Epidermal melanocyte (primary cell): ENCODE measurements around the gene UQCC5.
A peak's percentile ranks its signal among the peaks of the same experiment; 100 is the strongest.

Experiments used
- DNase-seq: peaks from one replicate; pipeline ENCODE4 v3.0.0; 2011; ENCODE audit warnings: low spot score; ENCODE audit not compliant: insufficient read length

UQCC5 gene

GRCh38 chr3:52536369-52537164, at the start of gene UQCC5:
Gene UQCC5 (plus strand): TSS chr3:52536605. CDS start chr3:52536756, 151 bp downstream.
- peak; percentile 99 for DNase-seq

DNA sequence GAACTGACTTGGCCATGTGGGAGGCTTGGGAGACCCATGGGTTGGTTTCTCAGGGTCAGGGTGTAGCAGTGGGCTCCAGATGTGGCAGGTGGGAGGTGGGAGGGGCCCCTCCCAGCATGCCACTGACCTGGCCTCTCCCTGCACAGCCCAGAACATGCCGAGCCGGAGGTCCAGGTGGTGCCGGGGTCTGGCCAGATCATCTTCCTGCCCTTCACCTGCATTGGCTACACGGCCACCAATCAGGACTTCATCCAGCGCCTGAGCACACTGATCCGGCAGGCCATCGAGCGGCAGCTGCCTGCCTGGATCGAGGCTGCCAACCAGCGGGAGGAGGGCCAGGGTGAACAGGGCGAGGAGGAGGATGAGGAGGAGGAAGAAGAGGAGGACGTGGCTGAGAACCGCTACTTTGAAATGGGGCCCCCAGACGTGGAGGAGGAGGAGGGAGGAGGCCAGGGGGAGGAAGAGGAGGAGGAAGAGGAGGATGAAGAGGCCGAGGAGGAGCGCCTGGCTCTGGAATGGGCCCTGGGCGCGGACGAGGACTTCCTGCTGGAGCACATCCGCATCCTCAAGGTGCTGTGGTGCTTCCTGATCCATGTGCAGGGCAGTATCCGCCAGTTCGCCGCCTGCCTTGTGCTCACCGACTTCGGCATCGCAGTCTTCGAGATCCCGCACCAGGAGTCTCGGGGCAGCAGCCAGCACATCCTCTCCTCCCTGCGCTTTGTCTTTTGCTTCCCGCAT, 49.2 kb upstream of the UQCC5 start:
- no peak for DNase-seq

GRCh38 chr3:52487788-52488691, 48.4 kb upstream of the UQCC5 start:
- no peak for DNase-seq

GRCh38 chr3:52488746-52489145, 47.7 kb upstream of the UQCC5 start:
- no peak for DNase-seq

GRCh38 chr3:52489453-52489852, 47.0 kb upstream of the UQCC5 start:
- DNase-seq = no peak

GRCh38 chr3:52490035-52490938, 46.1 kb upstream of the UQCC5 start:
- DNase-seq = no peak

- DNase-seq = no peak
These were observed 45.4 kb upstream of the UQCC5 start for GRCh38 chr3:52490939-52491526.

- no peak for DNase-seq
These were observed 44.3 kb upstream of the UQCC5 start for GRCh38 chr3:52492059-52492458.

DNA sequence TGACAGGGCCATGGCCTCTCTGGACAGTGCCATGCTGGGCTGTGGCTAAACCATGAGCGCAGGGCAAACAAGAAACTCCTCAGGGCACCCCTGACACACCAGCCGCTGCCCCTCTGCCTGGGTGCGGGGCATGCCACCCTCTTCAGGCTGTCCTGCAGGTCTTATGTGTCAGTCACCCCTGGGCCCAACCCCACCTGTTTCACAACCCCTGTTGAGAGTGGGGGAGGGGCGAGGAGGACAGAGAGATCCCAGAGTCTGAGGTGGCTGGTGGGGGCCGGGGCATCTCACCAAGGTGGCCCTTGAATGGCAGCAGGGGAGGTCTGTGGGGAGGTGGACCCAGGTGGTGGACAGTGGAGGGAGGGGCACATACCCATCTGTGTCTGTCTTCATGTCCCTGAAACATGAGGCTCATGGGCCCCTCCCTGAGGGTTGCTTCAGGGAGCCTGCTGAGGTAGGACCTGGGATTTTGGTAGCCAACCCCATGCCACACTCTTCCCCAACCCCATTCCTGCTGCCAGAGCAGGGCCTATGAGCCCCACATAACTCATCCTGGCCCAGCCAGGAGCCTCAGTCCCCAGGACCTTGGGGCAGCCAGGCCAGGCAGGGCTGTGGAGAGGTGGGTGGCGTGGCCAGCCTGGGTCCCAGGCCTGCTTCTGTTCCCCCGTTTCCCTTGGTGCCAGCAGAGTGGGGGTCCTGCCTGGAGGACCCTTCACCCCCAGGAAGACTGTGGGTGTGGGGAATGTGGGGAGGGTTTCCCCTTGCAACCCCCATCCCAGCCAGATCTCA, 43.0 kb upstream of the UQCC5 start:
- DNase-seq = no peak

DNA sequence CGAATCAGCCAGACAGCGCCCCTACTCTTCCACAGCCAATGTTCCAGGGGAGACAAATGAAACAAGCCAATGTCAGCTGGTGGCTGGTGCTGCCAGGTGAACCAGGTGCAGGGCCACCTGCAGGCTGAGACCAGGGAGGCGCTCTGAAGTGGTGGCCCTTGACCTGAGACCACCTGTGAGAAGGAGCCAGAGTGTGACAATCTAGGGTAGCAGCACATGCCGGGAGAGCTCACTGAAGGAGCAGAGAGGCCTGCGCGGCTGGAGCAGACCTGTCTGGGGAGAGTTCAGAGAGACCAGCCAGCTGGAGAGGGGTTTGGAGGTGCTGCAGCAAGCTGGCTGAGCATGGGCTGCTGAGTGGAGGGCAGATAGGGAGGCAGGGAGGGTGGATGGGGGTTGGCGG, 42.0 kb upstream of the UQCC5 start:
- no peak for DNase-seq

GRCh38 chr3:52494886-52495495, 41.4 kb upstream of the UQCC5 start, which contains the start of gene STAB1:
Gene STAB1 (plus strand): TSS chr3:52495338. CDS start chr3:52495414, 76 bp downstream.
- no peak for DNase-seq

- no peak for DNase-seq
These were observed 40.4 kb upstream of the UQCC5 start for GRCh38 chr3:52495777-52496602.

GRCh38 chr3:52498137-52499054, 38.0 kb upstream of the UQCC5 start:
- DNase-seq = no peak

DNA sequence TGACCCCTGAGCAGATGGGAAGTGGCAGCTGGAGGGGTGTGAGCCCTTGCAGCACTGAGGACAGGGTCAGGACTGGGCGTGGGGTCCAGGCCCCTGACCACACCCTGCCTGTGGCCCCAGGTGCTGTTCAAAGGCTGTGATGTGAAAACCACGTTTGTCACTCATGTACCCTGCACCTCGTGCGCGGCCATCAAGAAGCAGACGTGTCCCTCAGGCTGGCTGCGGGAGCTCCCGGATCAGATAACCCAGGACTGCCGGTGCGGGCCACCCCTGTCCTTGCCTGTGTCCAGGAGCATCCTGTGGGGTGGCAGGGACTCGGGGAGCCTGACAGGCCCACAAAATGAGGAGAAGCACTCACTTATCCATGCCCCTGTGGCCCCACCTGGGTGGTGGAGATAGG, 35.4 kb upstream of the UQCC5 start:
- no peak for DNase-seq

DNA sequence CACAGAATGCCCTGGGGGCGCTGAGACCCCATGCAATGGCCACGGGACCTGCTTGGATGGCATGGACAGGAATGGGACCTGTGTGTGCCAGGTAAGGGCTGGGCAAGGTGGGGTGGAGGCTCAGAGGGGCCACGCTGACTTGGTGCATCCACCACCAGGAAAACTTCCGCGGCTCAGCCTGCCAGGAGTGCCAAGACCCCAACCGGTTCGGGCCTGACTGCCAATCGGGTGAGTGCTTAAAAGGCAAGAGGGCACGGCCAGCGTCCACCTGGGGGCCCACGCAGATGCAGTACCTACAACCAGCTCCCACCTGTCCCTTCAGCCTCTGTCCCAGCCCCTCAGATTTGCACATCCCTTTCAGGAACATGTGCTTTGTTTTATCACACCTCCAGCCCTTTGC, 34.4 kb upstream of the UQCC5 start:
- no peak for DNase-seq

- DNase-seq = no peak
These were observed 33.5 kb upstream of the UQCC5 start for GRCh38 chr3:52502808-52503350.
